B cell (primary cell): ENCODE data around the gene CALM1. TPM values are rescaled to one million over a fixed set of nuclear protein-coding genes. Genes with fewer than 3 reads are reported as not detected.

Source experiments
- ATAC-seq: fragments of 200-7000 bp; cut with Tn5 transposase; one replicate; pipeline ENCODE4 v1.10.0; 2021; ENCODE audit warnings: low read depth, mild to moderate bottlenecking, moderate number of reproducible peaks, moderate library complexity
- CTCF ChIA-PET: fragments of 350-600 bp; sonication (Branson Sonifier 250); formaldehyde crosslinking; loops from one replicate; lab custom pipeline; 2021; ENCODE audit warnings: antibody characterized with exemption, inconsistent platforms; lab: Charles Lee
- POLR2A ChIA-PET: fragments of 350-600 bp; sonication (Branson Sonifier 250); formaldehyde crosslinking; loops from one replicate; lab custom pipeline; 2021; ENCODE audit warnings: antibody characterized with exemption; lab: Charles Lee
- DNase-seq: peaks from one replicate; pipeline ENCODE4 v3.0.0; 2013
- H2AFZ ChIP-seq: 2 replicates; pipeline ENCODE4 v1.6.1; 2012; ENCODE audit warnings: mild to moderate bottlenecking, low read depth, low read length; ENCODE audit not compliant: insufficient read depth, poor library complexity, severe bottlenecking
- H3K27ac ChIP-seq, 2 donors: 1 replicate in 1 of 2; 2 replicates in 1 of 2; pipeline ENCODE4 v1.5.1; 2012 to 2013; ENCODE audit warnings: low read length in 2 of 2, mild to moderate bottlenecking in 2 of 2, moderate library complexity in 1 of 2
- H3K27me3 ChIP-seq, 4 experiments: fragments of 200-600 bp in 1 of 4; sonication (generic) in 1 of 4; replicated peaks in 1 of 4; 1 replicate in 2 of 4; 2 replicates in 2 of 4; pipeline versions ENCODE4 v1.6.1 to v1.7.0; 2013 to 2016; ENCODE audit warnings: low read length in 3 of 4, mild to moderate bottlenecking in 2 of 4, mixed read lengths in 1 of 4, moderate library complexity in 1 of 4; ENCODE audit not compliant: insufficient read depth in 4 of 4, control insufficient read depth in 3 of 4; ENCODE audit errors: control extremely low read depth in 1 of 4
- H3K36me3 ChIP-seq, 2 experiments: replicated peaks in 1 of 2; 1 replicate in 1 of 2; 2 replicates in 1 of 2; pipeline versions ENCODE4 v1.6.1 to v1.7.1; 2013; ENCODE audit warnings: low read length in 1 of 2; ENCODE audit not compliant: insufficient read depth in 2 of 2, control insufficient read depth in 1 of 2; ENCODE audit errors: control extremely low read depth in 1 of 2, extremely low read depth in 1 of 2
- H3K4me1 ChIP-seq, 2 donors: fragments of 200-600 bp in 1 of 2; sonication (generic) in 1 of 2; 1 replicate in 1 of 2; 2 replicates in 1 of 2; pipeline versions ENCODE4 v1.5.1 to v1.6.1; 2013 to 2017; ENCODE audit warnings: low read length in 2 of 2; ENCODE audit not compliant: control insufficient read depth in 2 of 2, insufficient read depth in 2 of 2
- H3K4me2 ChIP-seq: replicated peaks from 2 replicates; pipeline ENCODE3; 2012; ENCODE audit warnings: mild to moderate bottlenecking, low read depth, low read length; ENCODE audit not compliant: poor library complexity, severe bottlenecking
- H3K4me3 ChIP-seq, 5 experiments: fragments of 200-600 bp in 1 of 5; sonication (generic) in 1 of 5; 1 replicate in 3 of 5; 2 replicates in 2 of 5; pipeline versions ENCODE4 v1.5.1 to v1.7.0; 2011 to 2016; ENCODE audit warnings: low read length in 4 of 5, mild to moderate bottlenecking in 4 of 5, low read depth in 2 of 5, control low read depth in 1 of 5, moderate library complexity in 1 of 5; ENCODE audit not compliant: insufficient read depth in 1 of 5; ENCODE audit errors: control extremely low read depth in 1 of 5, extremely low read depth in 1 of 5
- H3K79me2 ChIP-seq: fragments of 200-600 bp; sonication (generic); one replicate; pipeline ENCODE4 v1.6.0; 2016; ENCODE audit warnings: low read length; ENCODE audit not compliant: control insufficient read depth, insufficient read depth
- H3K9ac ChIP-seq: fragments of 200-600 bp; sonication (generic); 2 replicates; pipeline ENCODE4 v1.6.1; 2017; ENCODE audit warnings: mild to moderate bottlenecking, low read length, moderate library complexity
- H3K9me3 ChIP-seq, 3 donors: one replicate each; pipeline versions ENCODE4 v1.6.1 to v1.7.1; 2013; ENCODE audit warnings: low read length in 2 of 3; ENCODE audit not compliant: control insufficient read depth in 2 of 3, insufficient read depth in 1 of 3; ENCODE audit errors: control extremely low read depth in 1 of 3
- H4K20me1 ChIP-seq: 2 replicates; pipeline ENCODE4 v1.6.0; 2012; ENCODE audit warnings: mild to moderate bottlenecking, low read length; ENCODE audit not compliant: insufficient read depth, control insufficient read depth, poor library complexity, severe bottlenecking
- H3K27ac Mint-ChIP-seq: one replicate; pipeline ENCODE4 v1.8.0; 2021; ENCODE audit warnings: mixed read lengths
- H3K27me3 Mint-ChIP-seq: one replicate; pipeline ENCODE4 v1.8.0; 2021; ENCODE audit warnings: mixed read lengths
- H3K4me1 Mint-ChIP-seq: one replicate; pipeline ENCODE4 v1.8.0; 2021; ENCODE audit warnings: mixed read lengths
- H3K4me3 Mint-ChIP-seq: one replicate; pipeline ENCODE4 v1.8.0; 2021; ENCODE audit warnings: mixed read lengths
- H3K9me3 Mint-ChIP-seq: one replicate; pipeline ENCODE4 v1.8.0; 2022; ENCODE audit warnings: mixed read lengths; ENCODE audit not compliant: insufficient read depth
- EZH2 ChIP-seq: IDR thresholded peaks from 2 replicates; pipeline ENCODE4 v1.6.1; 2012; ENCODE audit warnings: borderline replicate concordance, low read depth, mild to moderate bottlenecking, moderate library complexity, low read length; ENCODE audit not compliant: insufficient read depth, poor library complexity, severe bottlenecking
- WGBS: methylation state at CpG from one replicate; pipeline ENCODE4 v1.1.5; 2013; ENCODE audit warnings: missing lambda C conversion rate; ENCODE audit not compliant: insufficient coverage; 5-methylcytosine and 5-hydroxymethylcytosine counted together
- intact Hi-C: fragments of 100-400 bp; cut with micrococcal nuclease; formaldehyde crosslinking; loops from one replicate; pipeline ENCODE4 v1.10.0; 2022
- polyA plus RNA-seq: library from polyadenylated mRNA; depleted of rRNA; stranded (reverse); fragments of >200 nt; gene quantifications from 2 replicates; pipeline ENCODE4 v1.2.3, GENCODE V29; 2012
- total RNA-seq, 2 donors: library from RNA; stranded (reverse); fragments of 120-200 nt in 1 of 2; gene quantifications; 1 replicate in 1 of 2; 2 replicates in 1 of 2; pipeline versions ENCODE4 v1.2.3 to v1.2.4, GENCODE V29; 2013 to 2022
- TF ChIP-seq, protein P1 (sequence below): fragments of 200-600 bp; IDR thresholded peaks from one replicate; pipeline ENCODE4 v1.8.0; 2022; ENCODE audit warnings: antibody characterized with exemption, mild to moderate bottlenecking

CALM1 gene
- total and polyA plus RNA-seq, 2 donors (not counting 1 experiment from before 2014, with no cell fraction given): 264 to 267 TPM

DNA sequence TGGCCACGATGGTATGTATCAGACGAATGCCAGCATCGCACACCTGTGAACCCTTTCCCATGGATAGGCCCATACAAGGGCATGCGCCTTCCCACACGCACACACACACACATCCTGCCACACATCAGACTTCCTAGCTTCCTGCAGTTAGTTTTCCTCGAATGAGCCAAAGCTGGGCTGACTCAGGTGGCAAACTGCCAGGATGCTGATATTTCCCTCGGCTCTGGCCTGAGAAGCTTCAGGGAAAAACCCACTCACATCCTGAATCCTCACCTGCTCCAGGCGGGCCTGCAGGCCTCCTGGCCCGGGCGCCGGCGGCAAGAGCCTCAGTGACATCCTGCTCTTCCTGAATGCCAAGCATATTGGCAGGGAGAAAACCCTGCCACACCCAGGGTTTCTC, 22.4 kb downstream of the CALM1 start:
- H3K9me3 Mint-ChIP-seq: peaks cover 2% of the 10 kb centered on the region
- Histone ChIP-seq H4K20me1 (no peaks in the 10 kb centered on the region), H3K9ac (no peak overlapping the region), H3K36me3 (no peaks in the 10 kb centered on the region), H2AFZ (no peak overlapping the region), H3K4me2 (no peak overlapping the region), H3K27me3 (no peaks in the 10 kb centered on the region), H3K9me3 (peaks cover 0 to 11% (median 0%) of the 10 kb centered on the region in 3 donors), H3K27ac (no peak overlapping the region), H3K4me1 (no peaks in the 10 kb centered on the region), H3K79me2 (no peaks in the 10 kb centered on the region), H3K4me3 (no peak overlapping the region)
- intact Hi-C loops: no loop called here
- WGBS: 70% methylated on average over 7 of the region's 12 CpGs
- H3K4me1 Mint-ChIP-seq: no peaks in the 10 kb centered on the region
- ATAC-seq (no peak), DNase-seq (no peak)
- POLR2A ChIA-PET: no interaction called here
- H3K27ac Mint-ChIP-seq: no peak overlapping the region
- no peak overlapping the region for H3K4me3 Mint-ChIP-seq
- CTCF ChIA-PET: no interaction called here
- TF ChIP-seq, protein P1, sequence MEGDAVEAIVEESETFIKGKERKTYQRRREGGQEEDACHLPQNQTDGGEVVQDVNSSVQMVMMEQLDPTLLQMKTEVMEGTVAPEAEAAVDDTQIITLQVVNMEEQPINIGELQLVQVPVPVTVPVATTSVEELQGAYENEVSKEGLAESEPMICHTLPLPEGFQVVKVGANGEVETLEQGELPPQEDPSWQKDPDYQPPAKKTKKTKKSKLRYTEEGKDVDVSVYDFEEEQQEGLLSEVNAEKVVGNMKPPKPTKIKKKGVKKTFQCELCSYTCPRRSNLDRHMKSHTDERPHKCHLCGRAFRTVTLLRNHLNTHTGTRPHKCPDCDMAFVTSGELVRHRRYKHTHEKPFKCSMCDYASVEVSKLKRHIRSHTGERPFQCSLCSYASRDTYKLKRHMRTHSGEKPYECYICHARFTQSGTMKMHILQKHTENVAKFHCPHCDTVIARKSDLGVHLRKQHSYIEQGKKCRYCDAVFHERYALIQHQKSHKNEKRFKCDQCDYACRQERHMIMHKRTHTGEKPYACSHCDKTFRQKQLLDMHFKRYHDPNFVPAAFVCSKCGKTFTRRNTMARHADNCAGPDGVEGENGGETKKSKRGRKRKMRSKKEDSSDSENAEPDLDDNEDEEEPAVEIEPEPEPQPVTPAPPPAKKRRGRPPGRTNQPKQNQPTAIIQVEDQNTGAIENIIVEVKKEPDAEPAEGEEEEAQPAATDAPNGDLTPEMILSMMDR: no peak
- no peak for TF ChIP-seq EZH2
- peaks cover 4% of the 10 kb centered on the region for H3K27me3 Mint-ChIP-seq

DNA sequence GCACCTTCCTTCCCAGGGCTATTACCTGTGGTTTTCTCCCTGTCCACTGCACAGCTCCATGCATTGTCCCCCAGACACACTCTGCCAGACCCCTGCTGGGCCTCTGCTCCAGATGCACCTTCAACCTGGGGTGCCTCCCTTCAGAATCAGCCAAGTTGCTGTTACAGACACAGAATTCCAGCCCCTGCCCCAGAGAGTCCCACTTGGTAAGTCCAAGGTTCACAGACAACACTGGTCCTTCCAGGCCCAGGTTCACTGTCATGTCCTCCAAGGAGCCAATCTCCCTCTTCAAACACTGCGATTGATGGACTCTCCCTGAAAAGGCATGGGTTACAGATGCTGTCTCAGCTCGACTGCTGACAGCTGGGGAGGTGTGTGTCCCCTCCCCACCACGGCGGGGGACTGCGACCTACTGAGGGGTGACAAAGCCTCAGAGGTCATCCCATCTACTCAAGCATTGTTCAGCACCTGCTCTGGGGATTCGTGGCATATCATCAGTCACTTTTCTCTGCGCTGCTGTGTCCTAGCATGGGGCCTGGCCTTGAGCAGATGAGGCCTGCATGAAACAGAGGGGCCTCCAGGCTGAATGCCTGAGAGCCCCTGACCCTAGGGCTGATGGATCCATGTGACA, 24.3 kb downstream of the CALM1 start:
- H3K4me1 ChIP-seq: no peaks in the 10 kb centered on the region
- Mint-ChIP-seq H3K4me3 (no peak overlapping the region), H3K4me1 (no peaks in the 10 kb centered on the region), H3K27ac (no peak overlapping the region), H3K9me3 (peaks cover 2% of the 10 kb centered on the region), H3K27me3 (peaks cover 4% of the 10 kb centered on the region)
- intact Hi-C loops: no loop called here
- no peak for ATAC-seq
- 95% methylated on average over 7 of the region's 7 CpGs for WGBS
- H3K4me2 ChIP-seq: no peak overlapping the region
- H3K36me3 ChIP-seq: no peaks in the 10 kb centered on the region
- H3K4me3 ChIP-seq: no peak overlapping the region
- H3K9ac ChIP-seq: no peak overlapping the region
- H3K27me3 ChIP-seq: no peaks in the 10 kb centered on the region
- ChIA-PET POLR2A (interaction anchor here (0.6 kb wide), 1 partner anchor 69 kb away, joined by 3 read pairs; no protein-coding TSS in a partner anchor), CTCF (no interaction called here)
- TF ChIP-seq, protein P1: no peak
- no peak for TF ChIP-seq EZH2
- H3K79me2 ChIP-seq: no peaks in the 10 kb centered on the region
- peaks cover 0 to 11% (median 0%) of the 10 kb centered on the region in 3 donors for H3K9me3 ChIP-seq
- H2AFZ ChIP-seq: no peak overlapping the region
- DNase-seq: no peak
- H4K20me1 ChIP-seq: no peaks in the 10 kb centered on the region
- no peak overlapping the region for H3K27ac ChIP-seq
